OCI-LY7 (cell line): ENCODE results near the gene TAOK3. TPM values are rescaled to one million over a fixed set of nuclear protein-coding genes. Genes with fewer than 3 reads are reported as not detected.

Experiments
- BruUV-seq: library from RNA; stranded (reverse); fragments of 400-500 nt; replicated peaks from 2 replicates; lab custom pipeline; 2021; lab: Mats Ljungman, UMichigan
- CTCF ChIA-PET: fragments of 300-600 bp; sonication (Branson Sonifier 250); formaldehyde crosslinking; loops from one replicate; lab custom pipeline; 2022; ENCODE audit warnings: antibody characterized with exemption; ENCODE audit not compliant: unreplicated experiment; lab: Charles Lee
- POLR2A ChIA-PET: fragments of 300-600 bp; sonication (Branson Sonifier 250); formaldehyde crosslinking; loops from one replicate; lab custom pipeline; 2022; ENCODE audit warnings: antibody characterized with exemption; lab: Charles Lee
- DNase-seq: peaks from one replicate; pipeline ENCODE4 v3.0.0-alpha.2; 2015; ENCODE audit warnings: low spot score
- H2AFZ ChIP-seq: fragments of 200-600 bp; sonication (generic), shearing (Covaris generic); 2 replicates; pipeline ENCODE4 v1.6.1; 2014; ENCODE audit warnings: mild to moderate bottlenecking, antibody characterized with exemption, low read length, moderate library complexity
- H3K27ac ChIP-seq: fragments of 200-600 bp; sonication (generic); 2 replicates; pipeline ENCODE4 v1.5.1; 2014; ENCODE audit warnings: mixed run types, low read depth, mild to moderate bottlenecking, moderate library complexity, low read length, inconsistent platforms; ENCODE audit not compliant: poor library complexity, severe bottlenecking
- H3K36me3 ChIP-seq: fragments of 200-600 bp; sonication (generic); 2 replicates; pipeline ENCODE4 v1.6.1; 2014; ENCODE audit warnings: mild to moderate bottlenecking, antibody characterized with exemption, low read length, moderate library complexity, mixed read lengths; ENCODE audit not compliant: insufficient read depth
- H3K4me1 ChIP-seq: fragments of 200-600 bp; sonication (generic); 2 replicates; pipeline ENCODE4 v1.5.1; 2014; ENCODE audit warnings: mild to moderate bottlenecking, low read length; ENCODE audit not compliant: insufficient read depth, poor library complexity, severe bottlenecking
- H3K4me2 ChIP-seq: fragments of 200-600 bp; sonication (generic); 2 replicates; pipeline ENCODE4 v1.6.1; 2014; ENCODE audit warnings: mild to moderate bottlenecking, low read length
- H3K4me3 ChIP-seq: fragments of 200-600 bp; sonication (generic); 2 replicates; pipeline ENCODE4 v1.5.1; 2014; ENCODE audit warnings: mild to moderate bottlenecking, low read depth, low read length; ENCODE audit not compliant: poor library complexity, severe bottlenecking
- H3K79me2 ChIP-seq: fragments of 200-600 bp; sonication (generic); 2 replicates; pipeline ENCODE4 v1.6.1; 2016; ENCODE audit warnings: low read depth, mild to moderate bottlenecking, low read length, moderate library complexity, mixed read lengths; ENCODE audit not compliant: insufficient read depth
- H3K9me2 ChIP-seq: fragments of 200-600 bp; sonication (generic); 2 replicates; pipeline ENCODE4 v1.6.1; 2016; ENCODE audit warnings: mild to moderate bottlenecking, low read length, mixed read lengths; ENCODE audit not compliant: insufficient read depth
- H3K9me3 ChIP-seq: fragments of 200-600 bp; sonication (generic); 2 replicates; pipeline ENCODE4 v1.6.1; 2014; ENCODE audit warnings: mild to moderate bottlenecking, mixed run types, low read length, mixed read lengths
- H4K20me1 ChIP-seq: fragments of 200-600 bp; sonication (generic); 2 replicates; pipeline ENCODE4 v1.6.1; 2014; ENCODE audit warnings: mild to moderate bottlenecking, antibody characterized with exemption, low read length, moderate library complexity, mixed read lengths; ENCODE audit not compliant: insufficient read depth
- CTCF ChIP-seq: fragments of 200-600 bp; sonication (generic); conservative IDR thresholded peaks from 2 replicates; pipeline ENCODE4 v1.5.1; 2014; ENCODE audit warnings: mild to moderate bottlenecking, antibody characterized with exemption, low read length, moderate library complexity, mixed read lengths
- EZH2phosphoT487 ChIP-seq: fragments of 200-600 bp; sonication (generic); IDR thresholded peaks from 2 replicates; pipeline ENCODE4 v1.6.1; 2018; ENCODE audit warnings: low read depth, borderline replicate concordance, mild to moderate bottlenecking, mixed run types, antibody characterized with exemption, low read length, moderate library complexity, mixed read lengths
- intact Hi-C: fragments of 100-400 bp; cut with micrococcal nuclease; formaldehyde crosslinking; loops from one replicate; pipeline ENCODE4 v1.10.0; 2022; ENCODE audit not compliant: unreplicated experiment
- total RNA-seq, 2 experiments: library from RNA; depleted of rRNA in 1 of 2; stranded (reverse); fragments of >200 nt in 1 of 2; shearing (Covaris generic) in 1 of 2; gene quantifications; 2 replicates each; pipeline ENCODE4 v1.2.3, GENCODE V29; 2014 to 2022

TAOK3 gene
- total RNA-seq, 2 experiments from 2014 or later: 30.7 to 56.0 TPM

GRCh38 chr12:118391424-118391823 lies 18.7 kb upstream of the TAOK3 start:
- no peaks in the 10 kb centered on the region for H4K20me1 ChIP-seq
- intact Hi-C loops: no loop called here

GRCh38 chr12:118377884-118378470 lies 5.3 kb upstream of the TAOK3 start:
- Histone ChIP-seq H3K79me2 (peaks cover 36% of the 10 kb centered on the region), H3K27ac (peak overlapping the region; percentile 57), H2AFZ (no peak overlapping the region), H4K20me1 (peaks cover 5% of the 10 kb centered on the region; the same call in 1 of the 2 replicates), H3K4me2 (peak overlapping the region; percentile 97), H3K4me3 (peak overlapping the region; percentile 75), H3K9me2 (no peaks in the 10 kb centered on the region), H3K4me1 (peaks cover 23% of the 10 kb centered on the region), H3K9me3 (no peaks in the 10 kb centered on the region), H3K36me3 (peaks cover 36% of the 10 kb centered on the region)
- TSS peak; percentile 9 for BruUV-seq
- intact Hi-C loops: no loop called here
- ChIA-PET CTCF (interaction anchor here (2.7 kb wide), 1 partner anchor 195 kb away, joined by 12 read pairs; no protein-coding TSS in a partner anchor), POLR2A (interaction anchor here (0.6 to 2.7 kb wide), 6 partner anchors 20 to 788 kb away, joined by 3 to 21 read pairs (median 5); no protein-coding TSS in a partner anchor)
- DNase-seq: peak; percentile 68
- TF ChIP-seq EZH2phosphoT487 (no peak), CTCF (peak; percentile 97)

More at GRCh38 chr12:118391424-118391823, 18.7 kb upstream of the TAOK3 start:
- Histone ChIP-seq H2AFZ (no peak overlapping the region), H3K9me3 (no peaks in the 10 kb centered on the region), H3K36me3 (peaks cover 91% of the 10 kb centered on the region), H3K27ac (no peak overlapping the region), H3K9me2 (no peaks in the 10 kb centered on the region), H3K79me2 (no peaks in the 10 kb centered on the region), H3K4me3 (no peak overlapping the region), H3K4me1 (no peaks in the 10 kb centered on the region), H3K4me2 (no peak overlapping the region)
- ChIA-PET CTCF (no interaction called here), POLR2A (no interaction called here)
- no peak for DNase-seq
- BruUV-seq: no TSS peak
- TF ChIP-seq CTCF (no peak), EZH2phosphoT487 (no peak)
